Embryonic facial prominence (tissue), 1 donor: ENCODE results near the gene CTAG1A.
"Not testable (repeated sequence)": the region's sequence is repeated elsewhere in the genome, so short reads cannot be mapped to it uniquely, and the experiment has no call there.

Experiments used
- DNase-seq: peaks from one replicate; pipeline ENCODE4 v3.0.0-alpha.2; 2016; ENCODE audit errors: extremely low spot score

Gene CTAG1A

GRCh38 chrX:154619182-154619581 lies 34.2 kb downstream of the CTAG1A start, which contains the start of gene CTAG1B:
CTAG1B (minus strand) TSS chrX:154619282; CDS start chrX:154619218, 64 bp downstream.
- DNase-seq, result not testable (repeated sequence)

GRCh38 chrX:154620767-154621414 lies 36.0 kb downstream of the CTAG1A start:
- not testable (repeated sequence) for DNase-seq

GRCh38 chrX:154628960-154629359 lies 44.0 kb downstream of the CTAG1A start:
- DNase-seq, result not testable (repeated sequence)

- not testable (repeated sequence) for DNase-seq
Measured at GRCh38 chrX:154630949-154631348, 46.0 kb downstream of the CTAG1A start.

GRCh38 chrX:154633661-154634060 lies 48.7 kb downstream of the CTAG1A start:
- DNase-seq, result not testable (repeated sequence)
